ENCODE measurements around the gene SMARCA2.

SMARCA2 gene

GRCh38 chr9:2127486-2127885 lies 112.3 kb downstream of the SMARCA2 start:
- Histone ChIP-seq H3K4me3 (ENCODE audit: low read depth, low read length) (no peak overlapping the region), H3K36me3 (ENCODE audit: control insufficient read depth, insufficient read depth, low read length) (no peaks in the 10 kb centered on the region), H3K27ac (ENCODE audit: low read depth, low read length) (no peak overlapping the region), H3K9me3 (ENCODE audit: control insufficient read depth, insufficient read depth, low read length) (no peaks in the 10 kb centered on the region), H3K27me3 (ENCODE audit: control insufficient read depth, insufficient read depth, low read length) (no peaks in the 10 kb centered on the region), H3K9ac (ENCODE audit: low read depth, low read length) (no peak overlapping the region), H3K4me1 (ENCODE audit: control insufficient read depth, insufficient read depth, low read length) (no peaks in the 10 kb centered on the region)

GRCh38 chr9:2128141-2128540 lies 113.0 kb downstream of the SMARCA2 start:
- H3K36me3 ChIP-seq (ENCODE audit: control insufficient read depth, insufficient read depth, low read length), result no peaks in the 10 kb centered on the region

GRCh38 chr9:2128618-2129017 lies 113.5 kb downstream of the SMARCA2 start:
- Histone ChIP-seq H3K4me3 (ENCODE audit: low read depth, low read length) (no peak overlapping the region), H3K9ac (ENCODE audit: low read depth, low read length) (no peak overlapping the region), H3K4me1 (ENCODE audit: control insufficient read depth, insufficient read depth, low read length) (no peaks in the 10 kb centered on the region), H3K27ac (ENCODE audit: low read depth, low read length) (no peak overlapping the region), H3K36me3 (ENCODE audit: control insufficient read depth, insufficient read depth, low read length) (no peaks in the 10 kb centered on the region), H3K9me3 (ENCODE audit: control insufficient read depth, insufficient read depth, low read length) (no peaks in the 10 kb centered on the region), H3K27me3 (ENCODE audit: control insufficient read depth, insufficient read depth, low read length) (no peaks in the 10 kb centered on the region)

More at GRCh38 chr9:2128141-2128540, 113.0 kb downstream of the SMARCA2 start:
- no peaks in the 10 kb centered on the region for H3K4me1 ChIP-seq (ENCODE audit: control insufficient read depth, insufficient read depth, low read length)
- H3K27ac ChIP-seq (ENCODE audit: low read depth, low read length), result no peak overlapping the region
- H3K4me3 ChIP-seq (ENCODE audit: low read depth, low read length), result no peak overlapping the region
- no peaks in the 10 kb centered on the region for H3K9me3 ChIP-seq (ENCODE audit: control insufficient read depth, insufficient read depth, low read length)
- H3K9ac ChIP-seq (ENCODE audit: low read depth, low read length), result no peak overlapping the region; the same call in 1 of the 2 replicates
- no peaks in the 10 kb centered on the region for H3K27me3 ChIP-seq (ENCODE audit: control insufficient read depth, insufficient read depth, low read length)

GRCh38 chr9:2130941-2131340 lies 115.8 kb downstream of the SMARCA2 start:
- Histone ChIP-seq H3K9ac (ENCODE audit: low read depth, low read length) (no peak overlapping the region), H3K36me3 (ENCODE audit: control insufficient read depth, insufficient read depth, low read length) (no peaks in the 10 kb centered on the region), H3K4me3 (ENCODE audit: low read depth, low read length) (no peak overlapping the region), H3K4me1 (ENCODE audit: control insufficient read depth, insufficient read depth, low read length) (peaks cover 5% of the 10 kb centered on the region; the same call in 1 of the 2 replicates), H3K27me3 (ENCODE audit: control insufficient read depth, insufficient read depth, low read length) (no peaks in the 10 kb centered on the region), H3K27ac (ENCODE audit: low read depth, low read length) (no peak overlapping the region), H3K9me3 (ENCODE audit: control insufficient read depth, insufficient read depth, low read length) (no peaks in the 10 kb centered on the region)

- H3K4me1 ChIP-seq (ENCODE audit: control insufficient read depth, insufficient read depth, low read length), result peaks cover 5% of the 10 kb centered on the region; the same call in 1 of the 2 replicates
- H3K4me3 ChIP-seq (ENCODE audit: low read depth, low read length), result no peak overlapping the region
- no peaks in the 10 kb centered on the region for H3K9me3 ChIP-seq (ENCODE audit: control insufficient read depth, insufficient read depth, low read length)
- no peaks in the 10 kb centered on the region for H3K36me3 ChIP-seq (ENCODE audit: control insufficient read depth, insufficient read depth, low read length)
- H3K9ac ChIP-seq (ENCODE audit: low read depth, low read length), result no peak overlapping the region
- no peak overlapping the region for H3K27ac ChIP-seq (ENCODE audit: low read depth, low read length)
- no peaks in the 10 kb centered on the region for H3K27me3 ChIP-seq (ENCODE audit: control insufficient read depth, insufficient read depth, low read length)
Measured at GRCh38 chr9:2132484-2133082, 117.4 kb downstream of the SMARCA2 start.

GRCh38 chr9:2134391-2134790 lies 119.2 kb downstream of the SMARCA2 start:
- Histone ChIP-seq H3K4me1 (ENCODE audit: control insufficient read depth, insufficient read depth, low read length) (peaks cover 5% of the 10 kb centered on the region; the same call in 1 of the 2 replicates), H3K4me3 (ENCODE audit: low read depth, low read length) (no peak overlapping the region), H3K27ac (ENCODE audit: low read depth, low read length) (no peak overlapping the region), H3K36me3 (ENCODE audit: control insufficient read depth, insufficient read depth, low read length) (no peaks in the 10 kb centered on the region), H3K9ac (ENCODE audit: low read depth, low read length) (no peak overlapping the region), H3K27me3 (ENCODE audit: control insufficient read depth, insufficient read depth, low read length) (no peaks in the 10 kb centered on the region), H3K9me3 (ENCODE audit: control insufficient read depth, insufficient read depth, low read length) (no peaks in the 10 kb centered on the region)

GRCh38 chr9:2138646-2139045 lies 123.5 kb downstream of the SMARCA2 start:
- Histone ChIP-seq H3K4me1 (ENCODE audit: control insufficient read depth, insufficient read depth, low read length) (peaks cover 12% of the 10 kb centered on the region; the same call in 1 of the 2 replicates), H3K9ac (ENCODE audit: low read depth, low read length) (no peak overlapping the region), H3K9me3 (ENCODE audit: control insufficient read depth, insufficient read depth, low read length) (no peaks in the 10 kb centered on the region), H3K36me3 (ENCODE audit: control insufficient read depth, insufficient read depth, low read length) (no peaks in the 10 kb centered on the region), H3K27ac (ENCODE audit: low read depth, low read length) (no peak overlapping the region), H3K27me3 (ENCODE audit: control insufficient read depth, insufficient read depth, low read length) (no peaks in the 10 kb centered on the region), H3K4me3 (ENCODE audit: low read depth, low read length) (no peak overlapping the region)

- H3K27me3 ChIP-seq (ENCODE audit: control insufficient read depth, insufficient read depth, low read length), result no peaks in the 10 kb centered on the region
- no peak overlapping the region for H3K9ac ChIP-seq (ENCODE audit: low read depth, low read length)
- H3K4me3 ChIP-seq (ENCODE audit: low read depth, low read length), result no peak overlapping the region
- H3K27ac ChIP-seq (ENCODE audit: low read depth, low read length), result no peak overlapping the region
- peaks cover 9% of the 10 kb centered on the region; the same call in 1 of the 2 replicates for H3K4me1 ChIP-seq (ENCODE audit: control insufficient read depth, insufficient read depth, low read length)
- H3K36me3 ChIP-seq (ENCODE audit: control insufficient read depth, insufficient read depth, low read length), result no peaks in the 10 kb centered on the region
- H3K9me3 ChIP-seq (ENCODE audit: control insufficient read depth, insufficient read depth, low read length), result no peaks in the 10 kb centered on the region
Measured at GRCh38 chr9:2140600-2141223, 125.6 kb downstream of the SMARCA2 start.

- no peaks in the 10 kb centered on the region for H3K9me3 ChIP-seq (ENCODE audit: control insufficient read depth, insufficient read depth, low read length)
- H3K27me3 ChIP-seq (ENCODE audit: control insufficient read depth, insufficient read depth, low read length), result no peaks in the 10 kb centered on the region
- H3K27ac ChIP-seq (ENCODE audit: low read depth, low read length), result no peak overlapping the region
- H3K4me3 ChIP-seq (ENCODE audit: low read depth, low read length), result no peak overlapping the region
- H3K36me3 ChIP-seq (ENCODE audit: control insufficient read depth, insufficient read depth, low read length), result no peaks in the 10 kb centered on the region
- H3K9ac ChIP-seq (ENCODE audit: low read depth, low read length), result no peak overlapping the region
- H3K4me1 ChIP-seq (ENCODE audit: control insufficient read depth, insufficient read depth, low read length), result peaks cover 9% of the 10 kb centered on the region; the same call in 1 of the 2 replicates
Measured at GRCh38 chr9:2142212-2142611, 127.1 kb downstream of the SMARCA2 start.

GRCh38 chr9:2144619-2145018 lies 129.5 kb downstream of the SMARCA2 start:
- no peaks in the 10 kb centered on the region for H3K36me3 ChIP-seq (ENCODE audit: control insufficient read depth, insufficient read depth, low read length)
- peaks cover 9% of the 10 kb centered on the region; the same call in 1 of the 2 replicates for H3K4me1 ChIP-seq (ENCODE audit: control insufficient read depth, insufficient read depth, low read length)
- H3K9ac ChIP-seq (ENCODE audit: low read depth, low read length), result no peak overlapping the region
- H3K4me3 ChIP-seq (ENCODE audit: low read depth, low read length), result no peak overlapping the region
- no peaks in the 10 kb centered on the region; the same call in 1 of the 2 replicates for H3K9me3 ChIP-seq (ENCODE audit: control insufficient read depth, insufficient read depth, low read length)
- H3K27ac ChIP-seq (ENCODE audit: low read depth, low read length), result no peak overlapping the region
- H3K27me3 ChIP-seq (ENCODE audit: control insufficient read depth, insufficient read depth, low read length), result no peaks in the 10 kb centered on the region

GRCh38 chr9:2145746-2146145 lies 130.6 kb downstream of the SMARCA2 start:
- no peak overlapping the region for H3K27ac ChIP-seq (ENCODE audit: low read depth, low read length)
- H3K4me1 ChIP-seq (ENCODE audit: control insufficient read depth, insufficient read depth, low read length), result peaks cover 9% of the 10 kb centered on the region; the same call in 1 of the 2 replicates
- no peak overlapping the region for H3K4me3 ChIP-seq (ENCODE audit: low read depth, low read length)
- no peaks in the 10 kb centered on the region; the same call in 1 of the 2 replicates for H3K9me3 ChIP-seq (ENCODE audit: control insufficient read depth, insufficient read depth, low read length)
- H3K9ac ChIP-seq (ENCODE audit: low read depth, low read length), result no peak overlapping the region
- H3K36me3 ChIP-seq (ENCODE audit: control insufficient read depth, insufficient read depth, low read length), result no peaks in the 10 kb centered on the region
- no peaks in the 10 kb centered on the region for H3K27me3 ChIP-seq (ENCODE audit: control insufficient read depth, insufficient read depth, low read length)

Measured in HUES48 (cell line).